ENCODE results near the gene KLF15.

- TF ChIP-seq CTCF (IDR thresholded peaks at IDR 0.05) (no peak), POLR2AphosphoS5 (IDR thresholded peaks at IDR 0.05; ENCODE audit: insufficient read depth in 1 of 2, low read depth in 1 of 2) (no peak)
These were observed 2.4 kb downstream of the KLF15 start for GRCh38 chr3:126354776-126355175.

Measured in vagina (tissue), 2 donors.